Activated T-helper 1 cell treated with Interleukin-2 at 50 U/mL for 16 hours (primary cell): Measurements from ENCODE around the gene PPP1R9A.

ENCODE experiments used
- DNase-seq: peaks from one replicate; pipeline ENCODE4 v3.0.0-alpha.2; 2020; ENCODE audit warnings: low read depth

Gene PPP1R9A

DNA sequence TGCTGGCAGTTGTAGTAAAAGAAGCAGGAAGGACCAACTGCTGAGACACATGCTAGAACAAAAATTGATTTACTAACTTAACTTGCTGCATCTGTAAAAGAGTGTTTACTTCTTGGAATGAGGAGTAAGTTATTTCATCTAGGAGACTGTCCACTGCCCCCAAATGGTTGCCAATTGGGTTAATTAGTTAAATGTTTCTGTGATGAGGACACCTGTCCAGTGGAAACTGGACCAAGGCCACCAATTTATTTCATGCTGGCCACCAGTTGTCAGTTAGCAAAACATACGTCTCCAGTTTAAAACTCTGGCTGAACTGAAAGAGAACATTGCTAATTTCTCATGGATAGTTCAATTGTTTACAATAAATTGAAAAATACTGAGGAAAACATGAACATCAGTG is 191.7 kb downstream of the PPP1R9A start:
- no peak for DNase-seq

DNA sequence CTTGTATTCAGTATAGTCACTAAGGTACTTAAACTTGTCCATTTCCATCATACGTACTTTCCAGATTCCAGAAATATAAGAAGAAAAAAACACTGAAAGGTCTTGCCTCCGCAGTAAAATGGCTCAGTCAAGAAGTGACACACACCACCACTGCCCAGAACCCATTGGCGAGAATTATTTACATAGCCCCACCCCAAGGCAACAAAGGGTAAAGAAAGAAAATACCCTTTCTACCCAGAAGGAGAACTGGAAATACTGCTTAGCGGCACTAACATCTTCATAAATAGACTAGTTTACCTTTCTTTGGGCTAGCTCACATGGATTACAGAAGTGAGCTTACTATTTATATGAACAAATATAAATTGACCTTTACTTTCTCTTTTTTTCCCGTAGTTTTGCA is 194.0 kb downstream of the PPP1R9A start:
- no peak for DNase-seq

GRCh38 chr7:95102662-95103061 is 195.3 kb downstream of the PPP1R9A start:
- no peak for DNase-seq

DNA sequence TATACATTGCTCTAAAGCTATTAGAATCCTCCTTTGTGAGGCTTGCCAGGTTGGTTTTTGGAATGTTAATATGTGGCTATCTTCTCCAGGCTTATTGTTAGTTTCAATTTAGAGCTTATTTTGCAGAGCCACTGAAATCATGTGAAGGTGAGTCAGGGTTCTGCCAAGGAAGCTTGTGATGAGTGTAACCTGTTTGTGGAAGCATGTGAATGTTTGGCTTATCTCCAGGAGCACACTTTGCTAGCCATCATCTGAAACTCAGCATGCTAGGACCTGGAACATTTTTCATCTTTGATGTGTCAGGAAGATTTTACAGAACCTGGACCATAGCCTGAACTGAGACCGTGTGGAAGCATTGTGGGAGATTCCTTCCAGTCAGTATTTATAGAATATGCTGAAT is 197.3 kb downstream of the PPP1R9A start:
- DNase-seq, result no peak

DNA sequence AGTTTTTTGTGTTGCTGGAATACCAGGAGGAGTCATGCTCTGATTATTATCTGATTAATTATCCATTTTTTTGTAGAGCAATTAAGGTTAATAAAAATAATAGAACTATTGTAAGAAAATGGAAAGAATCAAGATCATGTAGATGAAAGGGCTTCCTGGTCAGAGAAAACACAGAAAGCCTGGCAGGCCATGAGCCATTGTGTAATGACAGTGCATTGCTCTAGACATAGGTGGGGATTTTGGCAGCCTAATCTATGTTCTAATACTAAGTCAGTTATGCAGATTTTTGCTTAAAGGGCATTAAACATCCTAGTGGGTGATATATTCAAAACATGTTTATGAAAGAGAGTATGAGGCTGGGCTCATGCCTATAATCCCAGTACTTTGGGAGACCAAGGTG is 198.2 kb downstream of the PPP1R9A start:
- no peak for DNase-seq

GRCh38 chr7:95106401-95106800 is 199.0 kb downstream of the PPP1R9A start:
- DNase-seq, result no peak

DNA sequence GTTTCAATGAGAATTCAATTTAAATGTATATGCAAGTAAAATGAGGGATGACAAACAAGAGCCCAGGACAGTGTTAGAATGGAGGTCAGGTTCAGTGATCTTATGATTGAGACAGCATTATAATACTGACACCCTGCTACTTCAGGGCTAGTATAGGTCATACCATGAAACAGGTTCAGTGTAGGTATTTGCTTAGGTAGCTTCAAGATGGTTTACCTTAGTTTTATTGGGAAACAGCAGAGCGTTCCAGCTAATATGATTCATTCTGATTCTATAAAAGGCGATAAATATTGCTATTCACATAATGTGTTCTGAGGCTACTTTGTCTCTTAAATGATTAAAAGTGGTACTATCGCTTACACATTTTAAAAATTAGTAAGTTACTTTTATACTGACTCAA is 203.3 kb downstream of the PPP1R9A start:
- no peak for DNase-seq

GRCh38 chr7:95113590-95113989 is 206.2 kb downstream of the PPP1R9A start:
- no peak for DNase-seq

GRCh38 chr7:95126053-95126709 is 218.8 kb downstream of the PPP1R9A start:
- DNase-seq, result no peak

- DNase-seq, result no peak
Observed at GRCh38 chr7:95132500-95132899, 225.1 kb downstream of the PPP1R9A start.

DNA sequence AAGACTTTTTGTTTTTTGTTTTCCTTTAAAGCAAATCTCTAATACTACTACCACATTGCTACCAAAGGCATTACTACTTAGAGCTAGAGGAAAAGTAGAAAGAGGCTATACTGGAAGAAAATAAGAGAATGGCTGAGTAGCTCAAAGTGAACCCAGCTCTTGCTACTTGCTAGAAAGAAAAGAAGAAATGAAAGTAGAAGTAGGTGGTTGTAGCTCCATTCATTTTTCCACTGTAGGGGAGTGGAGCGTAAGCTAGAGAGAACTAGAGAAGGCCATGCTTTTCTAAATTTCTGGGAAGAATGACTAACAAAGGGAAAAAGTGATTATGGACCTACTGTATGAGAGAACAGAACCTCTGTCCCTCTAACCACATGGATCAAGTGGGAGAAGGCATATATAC is 232.5 kb downstream of the PPP1R9A start:
- no peak for DNase-seq

DNA sequence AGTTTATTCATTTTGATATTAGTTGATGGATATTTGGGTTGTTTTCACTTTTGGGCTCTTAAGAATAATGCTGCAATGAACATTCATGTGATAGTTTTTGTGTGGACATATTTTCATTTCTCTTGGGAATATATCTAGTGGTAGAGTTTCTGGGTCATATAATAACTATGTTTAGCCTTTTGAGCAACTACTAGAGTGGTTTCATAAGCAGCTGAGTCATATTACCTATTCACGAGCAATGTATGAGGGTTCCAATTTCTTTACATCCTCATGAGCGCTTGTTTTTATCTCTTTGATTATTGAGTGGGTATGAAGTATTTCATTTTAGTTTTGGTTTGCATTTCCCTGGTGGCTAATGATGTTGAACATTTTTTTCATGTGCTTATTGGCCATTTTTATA is 234.4 kb downstream of the PPP1R9A start:
- DNase-seq, result no peak

DNA sequence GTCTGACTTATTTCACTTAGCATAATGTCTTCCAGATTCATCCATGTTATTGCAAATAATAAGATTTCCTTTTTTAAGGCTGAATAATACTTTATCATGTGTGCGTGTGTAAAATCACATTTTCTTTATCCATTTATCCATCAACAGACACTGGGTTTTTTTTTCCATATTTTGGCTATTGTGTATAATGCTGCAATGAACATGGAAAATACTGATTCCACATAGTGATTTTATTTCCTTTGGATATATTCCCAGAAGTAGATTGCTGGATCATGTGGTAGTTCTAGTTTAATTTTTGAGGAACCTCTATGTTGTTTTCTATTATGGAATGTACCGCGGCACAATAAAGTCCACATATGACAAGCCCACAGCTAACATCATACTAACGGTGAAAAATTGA is 236.9 kb downstream of the PPP1R9A start:
- DNase-seq, result no peak

DNA sequence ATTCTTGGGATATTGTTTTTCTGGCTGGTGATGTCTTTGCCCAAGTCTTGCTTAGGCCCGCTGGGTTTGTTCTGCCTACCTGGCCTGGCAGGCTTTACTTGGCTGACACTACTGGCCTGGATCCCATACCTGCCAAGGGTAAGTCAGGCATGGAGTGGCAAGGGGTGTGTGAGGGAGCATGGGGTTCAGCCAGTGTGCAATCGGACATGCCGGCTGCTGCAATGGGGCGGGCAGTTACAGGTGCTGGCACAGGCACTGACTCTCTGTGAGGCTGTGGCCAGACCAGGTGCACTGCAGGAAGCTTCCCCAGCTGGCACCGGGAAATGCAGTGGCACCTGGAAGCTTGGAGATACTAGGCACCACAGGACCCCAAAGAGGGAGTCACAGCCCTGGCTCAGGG is 248.6 kb downstream of the PPP1R9A start:
- no peak for DNase-seq

DNA sequence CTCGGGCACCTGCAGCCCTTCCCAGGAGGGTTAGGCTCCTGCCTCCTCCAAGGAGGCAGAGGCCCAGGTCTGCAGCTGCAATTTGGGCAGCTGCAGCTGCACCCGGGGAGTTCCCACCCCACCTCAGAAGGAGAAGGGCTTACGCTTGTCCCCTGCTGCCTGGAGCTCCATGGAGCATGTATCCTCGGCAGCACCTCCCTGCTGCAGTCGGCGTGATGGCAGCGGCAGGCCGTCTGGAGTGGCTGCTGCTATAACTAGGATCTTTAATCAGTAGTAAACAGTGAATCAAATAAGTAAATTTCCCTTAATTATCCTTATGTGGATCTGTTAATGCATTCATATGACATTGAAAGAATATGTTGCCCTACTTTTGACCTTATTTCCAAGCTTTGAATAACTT is 250.0 kb downstream of the PPP1R9A start:
- DNase-seq, result no peak

- DNase-seq, result no peak
Observed at GRCh38 chr7:95169678-95170077, 262.3 kb downstream of the PPP1R9A start.

DNA sequence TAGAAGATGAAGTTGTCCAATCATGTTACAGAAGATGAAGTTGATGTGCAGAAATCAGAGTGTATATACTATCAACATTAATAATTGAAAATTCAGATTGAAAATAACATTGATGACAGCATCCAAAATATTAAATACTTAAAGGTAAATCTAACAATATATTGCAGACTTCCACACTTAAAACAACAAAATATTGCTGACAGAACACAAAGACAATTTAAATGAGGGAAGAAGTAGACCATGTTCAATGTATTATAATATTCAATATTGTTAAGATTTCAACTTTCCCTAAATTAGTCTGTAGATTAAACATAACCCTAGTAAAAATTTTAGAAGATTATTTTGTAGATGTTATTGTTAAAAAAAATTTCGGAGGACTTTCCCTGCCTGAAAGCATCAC is 265.0 kb downstream of the PPP1R9A start:
- DNase-seq, result no peak

- DNase-seq, result no peak
Observed at GRCh38 chr7:95190515-95190914, 283.1 kb downstream of the PPP1R9A start.

GRCh38 chr7:95191795-95192194 is 284.4 kb downstream of the PPP1R9A start:
- DNase-seq, result no peak

DNA sequence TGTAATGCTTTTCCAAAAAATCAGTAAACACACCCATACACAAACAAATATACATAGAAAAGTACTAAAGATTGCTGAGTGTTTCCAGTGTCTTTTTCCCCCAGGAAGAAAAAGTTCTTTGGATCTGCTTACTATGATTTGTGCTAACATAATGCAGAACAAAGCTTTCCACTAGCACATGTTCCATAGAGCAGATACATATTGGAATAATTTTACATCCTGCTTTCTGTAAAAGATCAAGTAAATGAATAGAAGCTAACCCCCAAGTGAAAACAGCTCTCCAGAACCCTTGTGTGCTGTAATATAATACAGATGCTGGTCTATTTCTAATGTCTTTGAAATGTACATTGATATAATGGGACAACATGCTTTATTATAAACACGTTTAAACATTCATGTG is 291.5 kb downstream of the PPP1R9A start:
- no peak for DNase-seq

- no peak for DNase-seq
Observed at GRCh38 chr7:95199779-95200558, 292.6 kb downstream of the PPP1R9A start.

GRCh38 chr7:95200741-95201140 is 293.3 kb downstream of the PPP1R9A start:
- DNase-seq, result no peak

- no peak for DNase-seq
Observed at GRCh38 chr7:95201727-95202126, 294.3 kb downstream of the PPP1R9A start.

DNA sequence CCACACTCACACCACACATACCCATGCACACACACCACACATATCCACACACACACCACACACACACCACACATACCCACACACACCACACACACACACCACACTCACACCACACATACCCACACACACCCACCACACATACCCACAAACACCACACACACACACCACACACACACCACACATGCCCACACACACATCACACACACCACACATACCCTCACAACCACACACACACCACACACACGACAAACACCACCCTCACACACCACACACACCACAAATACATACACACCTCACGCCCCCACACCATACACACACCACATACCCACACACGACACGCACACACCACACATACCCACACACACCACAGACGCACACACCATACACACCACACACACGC is 297.2 kb downstream of the PPP1R9A start:
- DNase-seq, result no peak
